GM13977 (cell line): Measurements from ENCODE around the gene HPCAL1.

Source experiments
- DNase-seq: peaks from one replicate; pipeline ENCODE4 v3.0.0; 2012; ENCODE audit warnings: low spot score
- in situ Hi-C: fragments of 300-500 bp; cut with MboI; formaldehyde crosslinking; loops from one replicate; pipeline ENCODE4 v1.12.0; 2022; ENCODE audit warnings: low sequenced_read_pairs, low pct_unique_long_range_greater_than_20kb, mixed read lengths, inconsistent platforms; ENCODE audit not compliant: unreplicated experiment
- TF ChIP-seq, protein P1 (sequence below): IDR thresholded peaks from 2 replicates; pipeline ENCODE4 v1.5.1; 2012; ENCODE audit warnings: mild to moderate bottlenecking, control low read depth; ENCODE audit not compliant: insufficient read depth; ENCODE audit errors: extremely low read depth, missing control alignments

HPCAL1 gene

DNA sequence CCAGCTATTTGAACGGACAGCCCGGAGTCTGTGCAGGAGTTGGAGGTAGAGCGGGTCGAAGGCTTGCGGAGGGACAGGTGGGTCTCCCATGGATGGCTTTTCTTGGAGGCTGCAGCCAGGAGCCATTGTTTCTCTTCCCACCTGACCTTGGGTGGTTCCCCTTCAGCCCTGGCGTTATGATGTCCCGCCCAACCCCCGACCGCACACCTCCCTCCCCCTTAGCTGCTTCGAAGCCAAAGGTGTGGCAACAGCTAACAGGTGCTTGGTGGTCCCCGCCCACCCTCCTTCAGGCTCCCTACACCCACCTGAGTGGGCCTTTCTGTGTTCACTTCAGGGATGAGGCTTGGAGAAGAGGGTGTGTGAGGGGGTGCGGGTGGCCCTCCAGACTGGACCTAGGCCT, 62.7 kb downstream of the HPCAL1 start:
- in situ Hi-C loops: no loop called here
- DNase-seq: no peak

DNA sequence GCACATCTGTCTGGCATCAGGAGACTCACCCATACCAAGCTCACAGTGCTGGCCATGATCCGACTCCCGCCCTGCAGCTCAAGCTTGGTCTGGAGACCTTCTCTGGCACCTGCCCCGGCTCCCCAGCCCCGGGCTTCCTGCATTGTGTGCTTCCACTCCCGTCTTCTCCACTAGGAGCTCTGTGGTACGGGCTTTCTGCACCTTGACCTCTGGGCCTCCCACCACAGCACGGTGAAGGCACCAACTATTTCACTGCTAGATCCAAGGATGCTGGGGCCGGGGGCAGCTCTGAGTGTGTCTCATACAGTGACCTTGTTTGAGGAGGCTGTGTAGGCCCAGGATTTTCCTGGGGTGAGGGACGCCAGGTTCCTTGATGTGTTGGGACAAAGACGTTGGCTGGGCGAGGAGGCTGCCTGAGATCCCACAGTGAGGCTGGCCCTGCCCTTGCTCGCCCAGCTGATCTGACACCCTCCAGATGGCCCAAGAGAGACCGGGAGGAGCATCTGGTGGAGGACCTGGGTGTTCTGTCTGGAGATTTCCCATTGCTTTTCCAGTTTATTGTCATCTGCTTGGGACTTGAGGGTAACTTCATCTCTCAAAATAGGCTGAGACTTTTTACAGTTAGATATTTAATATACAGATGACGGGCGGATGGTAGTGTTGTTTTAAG, 64.0 kb downstream of the HPCAL1 start:
- in situ Hi-C loops: no loop called here
- TF ChIP-seq, protein P1, sequence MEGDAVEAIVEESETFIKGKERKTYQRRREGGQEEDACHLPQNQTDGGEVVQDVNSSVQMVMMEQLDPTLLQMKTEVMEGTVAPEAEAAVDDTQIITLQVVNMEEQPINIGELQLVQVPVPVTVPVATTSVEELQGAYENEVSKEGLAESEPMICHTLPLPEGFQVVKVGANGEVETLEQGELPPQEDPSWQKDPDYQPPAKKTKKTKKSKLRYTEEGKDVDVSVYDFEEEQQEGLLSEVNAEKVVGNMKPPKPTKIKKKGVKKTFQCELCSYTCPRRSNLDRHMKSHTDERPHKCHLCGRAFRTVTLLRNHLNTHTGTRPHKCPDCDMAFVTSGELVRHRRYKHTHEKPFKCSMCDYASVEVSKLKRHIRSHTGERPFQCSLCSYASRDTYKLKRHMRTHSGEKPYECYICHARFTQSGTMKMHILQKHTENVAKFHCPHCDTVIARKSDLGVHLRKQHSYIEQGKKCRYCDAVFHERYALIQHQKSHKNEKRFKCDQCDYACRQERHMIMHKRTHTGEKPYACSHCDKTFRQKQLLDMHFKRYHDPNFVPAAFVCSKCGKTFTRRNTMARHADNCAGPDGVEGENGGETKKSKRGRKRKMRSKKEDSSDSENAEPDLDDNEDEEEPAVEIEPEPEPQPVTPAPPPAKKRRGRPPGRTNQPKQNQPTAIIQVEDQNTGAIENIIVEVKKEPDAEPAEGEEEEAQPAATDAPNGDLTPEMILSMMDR: no peak
- no peak for DNase-seq

More for the DNA sequence above, 62.7 kb downstream of the HPCAL1 start:
- TF ChIP-seq, protein P1: no peak

DNA sequence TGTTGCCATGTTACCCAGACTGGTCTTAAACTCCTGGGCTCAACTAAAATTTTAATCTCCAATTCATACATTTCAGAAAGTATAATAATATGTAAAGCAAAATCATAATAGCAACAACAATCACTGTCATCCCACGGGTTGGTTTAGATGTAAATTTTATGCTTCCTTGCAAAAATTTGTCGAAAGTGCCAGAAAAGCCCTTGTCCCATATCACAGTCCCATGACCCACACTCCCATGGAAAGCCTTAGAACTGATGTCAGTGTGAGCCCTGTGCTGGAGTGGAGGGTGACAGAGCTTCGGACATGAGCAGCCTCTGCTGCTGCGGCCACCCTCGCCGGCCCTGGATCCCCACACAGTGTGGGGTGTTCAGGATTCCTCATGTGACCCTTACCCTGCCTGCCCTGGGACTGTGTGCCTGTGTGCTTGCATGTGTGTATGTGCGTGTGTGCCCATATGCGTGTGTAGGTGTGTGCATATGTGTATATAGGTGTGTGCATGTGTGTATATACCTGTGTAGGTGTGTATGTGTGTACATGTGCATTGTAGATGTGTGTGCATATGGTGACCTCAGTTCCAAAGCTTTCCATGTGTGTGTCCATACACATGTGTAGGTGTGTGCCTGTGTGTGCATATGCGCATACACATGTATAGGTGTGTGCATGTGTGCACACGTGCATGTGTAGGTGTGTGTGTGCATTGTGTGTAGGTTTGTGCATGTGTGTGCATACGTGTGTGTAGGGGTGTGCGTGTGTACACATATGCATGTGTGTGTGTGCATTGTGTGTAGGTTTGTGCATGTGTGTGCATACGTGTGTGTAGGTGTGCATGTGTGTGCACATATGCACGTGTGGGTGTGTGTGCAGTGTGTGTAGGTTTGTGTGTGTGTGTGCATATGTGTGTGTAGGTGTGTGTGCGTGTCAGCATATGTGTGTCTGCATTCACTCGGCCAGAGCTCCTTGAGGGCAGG, 65.1 kb downstream of the HPCAL1 start:
- in situ Hi-C loops: no loop called here
- no peak for DNase-seq
- TF ChIP-seq, protein P1: no peak

DNA sequence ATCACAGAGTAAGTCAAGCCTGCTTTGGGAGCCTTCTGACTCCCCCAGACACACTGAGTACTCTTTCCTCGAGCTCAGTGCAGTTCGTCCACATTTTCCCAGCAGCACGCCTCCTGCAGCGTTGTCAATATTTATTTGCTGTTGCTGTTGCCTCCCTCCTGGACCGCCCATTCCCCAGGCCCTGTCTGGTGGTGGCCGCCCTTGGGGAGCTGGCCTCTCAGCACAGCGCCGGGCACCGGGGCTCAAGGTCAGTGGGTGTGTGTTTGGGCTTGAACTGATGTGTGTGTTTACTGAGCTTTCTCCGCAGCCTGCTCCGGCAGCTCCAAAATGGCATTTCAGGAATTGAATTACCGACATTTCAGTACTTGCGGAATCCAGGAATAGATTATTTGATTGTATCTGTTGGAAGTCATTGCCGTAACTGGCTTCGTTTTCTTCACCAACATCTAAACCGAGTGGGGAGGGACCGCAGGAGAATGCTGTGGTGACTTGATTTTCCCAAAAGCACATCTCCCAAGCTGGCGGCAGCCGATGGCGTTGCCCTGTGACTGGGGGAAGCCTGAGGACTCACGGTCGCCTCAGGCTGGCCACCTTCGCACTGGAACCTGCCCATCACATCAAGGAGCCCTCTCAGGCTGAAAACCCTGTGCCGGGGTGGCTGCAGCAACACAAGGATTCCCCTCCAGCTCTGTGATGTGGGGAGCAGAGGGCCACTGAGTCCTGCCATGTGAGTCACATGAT, 66.0 kb downstream of the HPCAL1 start:
- in situ Hi-C loops: no loop called here
- TF ChIP-seq, protein P1: no peak
- DNase-seq: no peak

DNA sequence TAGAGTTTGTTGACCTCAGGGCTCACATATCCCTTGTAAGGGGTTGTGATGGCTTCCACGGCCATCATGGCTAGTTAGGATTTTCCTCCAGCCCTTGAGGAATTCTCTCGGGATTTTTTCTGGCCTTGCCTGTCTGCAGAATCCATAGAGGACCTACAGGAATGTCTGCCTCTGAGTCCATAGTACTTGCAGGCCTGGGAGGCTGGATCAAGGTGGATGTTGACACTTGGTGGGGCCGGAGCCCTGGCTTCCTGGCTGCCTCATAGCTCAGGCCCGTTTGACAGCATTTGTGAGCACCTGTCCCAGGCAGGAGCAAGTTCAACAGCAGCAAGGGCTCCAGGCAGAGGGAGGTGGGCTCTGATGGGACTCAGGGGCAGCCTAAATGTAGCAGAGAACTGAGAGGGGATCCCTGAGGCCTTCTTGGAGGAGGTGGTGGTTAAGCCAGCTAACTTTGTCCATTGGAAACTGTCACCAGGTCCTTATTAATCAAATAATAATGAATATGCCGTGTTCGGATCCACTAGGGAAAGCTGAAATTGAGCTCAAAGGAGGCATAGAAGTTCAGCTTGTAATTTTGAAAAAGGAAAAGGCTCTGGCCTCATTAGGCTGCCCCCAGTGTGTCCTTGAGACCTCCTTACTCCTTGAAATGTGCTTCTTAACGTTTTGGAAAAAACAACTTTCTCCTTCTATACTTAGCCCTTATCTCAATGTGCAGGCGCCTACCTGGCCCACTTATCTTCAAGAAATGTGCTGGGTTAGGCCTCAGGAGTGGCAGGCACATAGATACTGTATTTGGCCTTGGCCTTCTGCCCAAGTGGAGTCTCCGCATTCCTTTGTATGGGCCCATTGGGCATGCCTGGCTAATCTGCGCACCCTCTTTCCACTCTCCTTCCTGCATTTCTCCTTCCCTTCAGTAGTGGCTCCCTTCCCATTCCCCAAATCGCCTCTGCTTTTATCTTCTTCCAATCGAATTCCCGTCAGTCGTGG, 66.9 kb downstream of the HPCAL1 start:
- TF ChIP-seq, protein P1: no peak
- in situ Hi-C loops: no loop called here
- no peak for DNase-seq
